H7 (cell line): ENCODE data around the gene AMMECR1L. TPM values are rescaled to one million over a fixed set of nuclear protein-coding genes. Genes with fewer than 3 reads are reported as not detected.
"Not testable (repeated sequence)": the region's sequence is repeated elsewhere in the genome, so short reads cannot be mapped to it uniquely, and the experiment has no call there.

Experiments
- DNase-seq: peaks from one replicate; pipeline ENCODE4 v3.0.0; 2012
- H3K27me3 ChIP-seq: 2 replicates; pipeline ENCODE4 v1.6.0; 2011; ENCODE audit warnings: mild to moderate bottlenecking, low read length; ENCODE audit not compliant: control insufficient read depth, insufficient read depth
- H3K36me3 ChIP-seq: replicated peaks from 2 replicates; pipeline ENCODE4 v1.5.1; 2011; ENCODE audit warnings: low read length; ENCODE audit not compliant: control insufficient read depth, insufficient read depth
- H3K4me3 ChIP-seq: 2 replicates; pipeline ENCODE4 v1.5.1; 2011; ENCODE audit warnings: low read depth, mild to moderate bottlenecking, control low read depth, low read length, moderate library complexity; ENCODE audit not compliant: insufficient read depth
- total RNA-seq: library from RNA; depleted of rRNA; stranded (reverse); fragments of >200 nt; shearing (Covaris generic); gene quantifications from 2 replicates; pipeline ENCODE4 v1.2.3, GENCODE V29; 2014

AMMECR1L gene
- total RNA-seq, 1 experiment from 2014 or later, result 12.1 TPM

DNA sequence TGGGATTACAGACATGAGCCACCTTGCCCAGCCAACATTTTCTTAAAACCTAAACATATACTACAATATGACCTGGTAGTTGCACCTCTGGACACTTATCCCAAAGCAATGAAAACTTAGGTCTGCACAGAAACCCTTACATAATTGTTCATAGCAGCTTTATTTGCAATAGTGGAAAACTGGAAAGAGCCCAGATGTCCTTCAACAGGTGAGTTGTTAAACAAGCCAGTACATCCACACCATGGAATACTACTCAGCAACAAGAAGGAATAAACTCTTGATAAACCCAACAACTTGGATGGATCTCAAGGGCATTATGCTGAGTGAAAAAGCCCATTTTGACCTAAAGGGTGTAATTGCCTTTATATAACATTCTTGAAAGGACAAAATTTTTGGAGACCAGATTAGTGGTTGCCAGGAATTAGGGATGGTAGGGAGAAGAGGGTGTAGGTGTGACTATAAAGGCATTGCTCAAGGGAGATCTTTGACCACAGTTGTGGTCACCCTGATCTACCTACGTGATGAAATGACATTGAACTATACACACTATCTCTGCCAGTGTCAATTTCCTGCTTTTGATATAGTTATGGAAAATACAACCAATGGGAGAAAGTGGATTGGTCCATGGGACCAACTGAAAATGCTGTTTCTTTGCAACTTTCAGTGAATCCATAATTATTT lies 11.9 kb upstream of the AMMECR1L start:
- Histone ChIP-seq H3K4me3 (no peak overlapping the region), H3K27me3 (no peaks in the 10 kb centered on the region), H3K36me3 (no peaks in the 10 kb centered on the region)
- DNase-seq, result no peak

DNA sequence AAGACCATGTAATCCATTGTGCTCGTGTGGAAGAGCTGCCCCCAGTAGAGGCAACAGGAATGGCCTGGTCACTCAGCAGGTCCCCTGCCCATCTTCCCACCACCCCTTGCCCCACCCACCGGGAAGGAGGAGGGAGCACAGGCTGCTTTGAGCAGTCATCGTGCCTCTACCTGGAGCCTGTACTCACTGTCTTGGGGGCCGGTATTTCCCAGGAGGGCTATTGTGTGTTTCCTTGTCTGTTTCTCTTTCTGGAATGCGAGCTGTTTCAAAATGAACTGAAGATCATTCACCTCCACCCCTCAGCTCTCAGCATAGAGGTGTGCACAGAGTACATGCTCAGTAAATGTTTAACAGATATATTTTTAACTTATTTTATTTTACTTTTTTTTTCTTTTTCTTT lies 7.7 kb upstream of the AMMECR1L start:
- peak; percentile 76 for DNase-seq
- no peaks in the 10 kb centered on the region for H3K27me3 ChIP-seq
- H3K36me3 ChIP-seq, result no peaks in the 10 kb centered on the region
- no peak overlapping the region for H3K4me3 ChIP-seq

GRCh38 chr2:127893033-127893432 lies 7.3 kb upstream of the AMMECR1L start:
- Histone ChIP-seq H3K36me3 (no peaks in the 10 kb centered on the region), H3K4me3 (no peak overlapping the region), H3K27me3 (no peaks in the 10 kb centered on the region)
- no peak for DNase-seq

- Histone ChIP-seq H3K27me3 (no peaks in the 10 kb centered on the region), H3K36me3 (no peaks in the 10 kb centered on the region)
- peak; percentile 56 for DNase-seq
Measured at GRCh38 chr2:127891811-127892210, 6.1 kb upstream of the AMMECR1L start.

DNA sequence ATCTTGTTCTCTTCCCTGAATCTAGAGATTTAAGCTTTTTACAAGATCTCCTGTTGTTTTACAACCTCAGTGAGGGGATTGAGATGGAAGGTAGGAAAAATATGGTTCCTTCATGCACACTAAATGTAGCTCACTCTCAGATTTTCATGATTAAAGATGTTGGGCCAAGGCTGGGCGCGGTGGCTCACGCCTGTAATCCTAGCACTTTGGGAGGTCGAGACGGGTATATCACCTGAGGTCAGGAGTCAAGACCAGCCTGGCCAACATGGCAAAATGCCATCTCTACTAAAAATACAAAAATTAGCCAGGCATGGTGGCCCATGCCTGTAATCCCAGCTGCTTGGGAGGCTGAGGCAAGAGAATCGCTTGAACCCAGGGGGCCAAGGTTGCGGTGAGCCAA lies 5.0 kb upstream of the AMMECR1L start:
- H3K27me3 ChIP-seq, DNase-seq, H3K36me3 ChIP-seq, H3K4me3 ChIP-seq: not testable (repeated sequence)

More at GRCh38 chr2:127891811-127892210, 6.1 kb upstream of the AMMECR1L start:
- no peak overlapping the region for H3K4me3 ChIP-seq

DNA sequence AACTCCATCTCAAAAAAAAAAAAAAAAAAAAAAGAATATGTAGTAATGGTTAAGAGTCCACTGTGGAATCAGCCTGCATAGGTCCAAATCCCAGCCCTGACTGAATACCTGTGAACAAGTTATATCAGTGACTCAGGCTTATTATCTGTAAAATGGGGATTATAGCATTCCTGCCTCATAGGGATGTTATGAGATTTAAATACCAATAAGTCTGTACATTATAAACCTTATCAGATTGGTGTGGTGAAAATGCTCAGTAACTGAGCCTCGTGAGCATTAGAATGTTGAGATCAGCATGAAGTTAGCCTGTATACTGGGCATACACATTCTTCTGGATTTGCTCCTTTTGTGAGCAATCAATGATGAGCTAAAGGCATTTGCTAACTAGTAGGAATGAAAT lies 3.0 kb upstream of the AMMECR1L start:
- Histone ChIP-seq H3K4me3 (no peak overlapping the region), H3K27me3 (no peaks in the 10 kb centered on the region), H3K36me3 (no peaks in the 10 kb centered on the region)
- no peak for DNase-seq

DNA sequence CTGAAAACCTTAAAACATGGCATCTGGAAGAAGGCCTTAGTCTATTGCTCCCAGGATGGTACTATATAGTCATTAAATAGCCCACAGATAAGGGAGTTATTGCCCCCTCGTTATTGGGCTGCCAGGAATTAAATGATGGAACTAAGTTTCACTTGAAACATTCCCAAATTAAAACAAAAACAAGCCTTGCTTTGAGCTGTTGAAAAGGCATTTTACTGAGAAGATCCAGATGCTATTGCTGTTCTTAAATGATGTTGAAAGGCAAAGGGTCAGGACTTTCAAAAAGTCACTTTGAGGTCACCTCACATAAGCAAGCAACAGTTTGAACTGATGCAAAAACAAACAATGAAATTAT lies 2.0 kb upstream of the AMMECR1L start:
- DNase-seq, result no peak
- no peaks in the 10 kb centered on the region for H3K36me3 ChIP-seq
- no peaks in the 10 kb centered on the region for H3K27me3 ChIP-seq
- H3K4me3 ChIP-seq, result no peak overlapping the region

- Histone ChIP-seq H3K27me3 (no peaks in the 10 kb centered on the region), H3K4me3 (peak overlapping the region; percentile 11; the same call in 1 of the 2 replicates), H3K36me3 (no peaks in the 10 kb centered on the region)
- no peak for DNase-seq
Measured at GRCh38 chr2:127887082-127887775, 1.5 kb upstream of the AMMECR1L start.

DNA sequence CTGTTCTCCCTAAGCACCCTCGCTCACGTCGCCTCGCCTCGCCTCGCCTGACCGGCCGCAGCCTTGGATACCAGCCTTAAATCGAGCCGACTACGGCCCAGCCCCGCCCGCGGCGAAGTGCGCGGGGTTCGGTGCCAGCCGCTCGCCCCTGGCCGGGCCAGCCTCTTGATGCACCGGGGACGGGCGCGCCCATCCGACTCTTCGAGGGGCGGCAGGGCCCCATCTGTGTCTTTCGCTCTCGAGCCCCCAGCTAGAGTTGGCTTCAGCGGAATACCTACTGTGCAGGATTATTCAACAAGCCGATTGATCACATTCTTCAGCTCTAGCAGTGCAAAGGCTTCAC lies 808 bp upstream of the AMMECR1L start:
- not testable (repeated sequence) for DNase-seq, H3K27me3 ChIP-seq, H3K36me3 ChIP-seq
- H3K4me3 ChIP-seq, result peak overlapping the region; percentile 64

GRCh38 chr2:127884861-127885740 lies 655 bp downstream of the AMMECR1L start:
- peak overlapping the region; percentile 45 for H3K4me3 ChIP-seq
- H3K27me3 ChIP-seq, DNase-seq, H3K36me3 ChIP-seq: not testable (repeated sequence)

GRCh38 chr2:127884436-127884835 lies 1.3 kb downstream of the AMMECR1L start:
- no peak for DNase-seq
- no peaks in the 10 kb centered on the region; the same call in none of the 2 replicates for H3K36me3 ChIP-seq
- H3K27me3 ChIP-seq, result no peaks in the 10 kb centered on the region
- H3K4me3 ChIP-seq, result peak overlapping the region; percentile 45

GRCh38 chr2:127879899-127880298 lies 5.9 kb downstream of the AMMECR1L start:
- no peaks in the 10 kb centered on the region for H3K27me3 ChIP-seq
- DNase-seq, result no peak
- H3K4me3 ChIP-seq, result no peak overlapping the region
- H3K36me3 ChIP-seq, result no peaks in the 10 kb centered on the region; the same call in none of the 2 replicates

GRCh38 chr2:127877626-127878025 lies 8.1 kb downstream of the AMMECR1L start:
- no peak overlapping the region for H3K4me3 ChIP-seq
- DNase-seq, result no peak
- H3K36me3 ChIP-seq, result peaks cover 9% of the 10 kb centered on the region
- H3K27me3 ChIP-seq, result no peaks in the 10 kb centered on the region

- H3K36me3 ChIP-seq, result peaks cover 11% of the 10 kb centered on the region
- no peak for DNase-seq
- no peaks in the 10 kb centered on the region for H3K27me3 ChIP-seq
- H3K4me3 ChIP-seq, result no peak overlapping the region
Measured at GRCh38 chr2:127877136-127877535, 8.6 kb downstream of the AMMECR1L start.
